Left lung (tissue), 10 donors: ENCODE data around the gene RBM33. TPM values are rescaled to one million over a fixed set of nuclear protein-coding genes. Genes with fewer than 3 reads are reported as not detected.
A peak's percentile ranks its signal among the peaks of the same experiment; 100 is the strongest.

Experiments
- ATAC-seq: fragments of 200-7000 bp; cut with Tn5 transposase; one replicate; pipeline ENCODE4 v1.9.1; 2020; ENCODE audit warnings: moderate library complexity
- DNase-seq, 4 donors: peaks; one replicate each; pipeline ENCODE4 v3.0.0-alpha.2; 2013 to 2020
- H3K27ac ChIP-seq, 2 donors: fragments of 200-600 bp; sonication (generic) in 1 of 2; one replicate each; pipeline versions ENCODE4 v1.5.0 to v1.8.0; 2020 to 2021
- H3K27me3 ChIP-seq, 2 donors: fragments of 200-600 bp; sonication (generic) in 1 of 2; one replicate each; pipeline versions ENCODE4 v1.5.0 to v1.8.0; 2020 to 2021
- H3K36me3 ChIP-seq, 2 donors: fragments of 200-600 bp; sonication (generic) in 1 of 2; one replicate each; pipeline versions ENCODE4 v1.5.0 to v1.8.0; 2020 to 2021
- H3K4me1 ChIP-seq, 2 donors: fragments of 200-600 bp; one replicate each; pipeline ENCODE4 v1.8.0; 2021
- H3K4me3 ChIP-seq, 2 donors: fragments of 200-600 bp; sonication (generic) in 1 of 2; one replicate each; pipeline versions ENCODE4 v1.5.0 to v1.8.0; 2020 to 2021; ENCODE audit warnings: mild to moderate bottlenecking in 1 of 2
- H3K9me3 ChIP-seq, 2 donors: fragments of 200-600 bp; sonication (generic) in 1 of 2; one replicate each; pipeline versions ENCODE4 v1.5.0 to v1.8.0; 2020 to 2021
- intact Hi-C, 2 donors: fragments of 100-400 bp; cut with DNase I; formaldehyde crosslinking; loops; one replicate each; pipeline versions ENCODE4 v1.11.2 to v1.14.2; 2022
- polyA plus RNA-seq, 6 donors: library from polyadenylated mRNA; unstranded; fragments of 120-200 nt; gene quantifications; one replicate each; pipeline ENCODE4 v1.2.1, GENCODE V29; 2013; ENCODE audit not compliant: insufficient read length in 6 of 6
- total RNA-seq, 2 donors: library from RNA; stranded (reverse); fragmentation: NEBNext Ultra II Directional; extraction: Animal tissue kit (Norgen Biotek cat#: 25700); gene quantifications; one replicate each; pipeline ENCODE4 v1.2.1, GENCODE V29; 2021
- TF ChIP-seq, protein P1 (sequence below), 2 donors: fragments of 200-600 bp; sonication (generic) in 1 of 2; IDR thresholded peaks; one replicate each; pipeline versions ENCODE4 v1.5.0 to v1.8.0; 2021; ENCODE audit warnings: antibody characterized with exemption in 2 of 2
- donor health status: DM: no; HTN: yes; CAD: no.
- donor health status: DM: no; HTN: no; CAD: no.

The RBM33 gene
- total and polyA plus RNA-seq, 8 donors, result 35.2 to 56.4 (median 45.0) TPM

DNA sequence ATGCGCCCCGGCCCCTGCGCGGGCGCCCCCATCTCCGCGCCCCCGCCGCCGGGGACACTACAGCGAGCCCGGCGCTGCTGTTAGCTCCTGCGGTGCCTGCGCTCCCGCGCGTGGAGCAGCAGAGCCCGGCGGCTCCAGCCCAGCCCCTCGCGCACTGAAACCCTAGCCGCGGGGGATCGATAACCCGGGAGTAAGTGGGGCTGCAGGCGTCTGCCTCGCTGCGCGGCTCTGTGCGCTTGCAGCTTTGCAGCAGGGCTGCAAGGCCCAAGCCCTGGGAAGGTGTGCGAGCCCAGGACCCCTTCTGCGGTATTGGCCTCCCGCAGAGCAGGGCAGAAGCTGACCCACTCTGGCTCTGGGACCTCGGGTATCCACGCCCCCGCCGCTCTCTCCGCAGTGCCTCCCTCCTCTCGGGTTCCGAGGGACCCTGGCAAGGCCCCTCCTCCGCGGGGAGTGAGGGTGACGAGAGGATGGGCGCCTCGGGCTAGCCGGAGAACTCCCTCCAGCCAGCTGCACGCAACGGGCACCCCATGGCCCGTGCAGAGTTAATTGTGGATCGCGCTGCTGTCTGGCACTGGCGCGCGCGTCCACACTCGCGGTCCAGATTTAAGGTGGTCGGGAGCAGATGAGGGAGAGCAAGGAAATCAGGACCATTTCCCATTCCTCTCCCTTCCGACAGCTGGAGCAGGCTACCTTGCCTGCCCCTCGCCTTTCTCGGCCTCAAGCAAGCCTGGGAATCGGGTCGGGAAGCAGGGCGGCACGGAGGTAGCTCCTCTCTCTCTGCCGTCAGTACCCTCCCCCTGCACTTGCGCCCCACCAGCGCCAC is 165.7 kb downstream of the RBM33 start:
- Histone ChIP-seq H3K27me3 (peaks cover 87 to 100% of the 10 kb centered on the region in 2 donors), H3K9me3 (no peaks in the 10 kb centered on the region), H3K27ac (peak overlapping the region in 1 of 2 donors; percentile 19), H3K4me1 (peaks cover 16 to 59% of the 10 kb centered on the region in 2 donors), H3K36me3 (no peaks in the 10 kb centered on the region), H3K4me3 (peak overlapping the region; percentile 32 to 37)
- ATAC-seq (peak; percentile 1), DNase-seq (peak in 1 of 4 donors; percentile 75)
- intact Hi-C loops, result loop anchor here in 1 of 2 donors (10.0 kb wide), 1 partner anchor 665 kb away; no protein-coding TSS in a partner anchor
- TF ChIP-seq, protein P1, sequence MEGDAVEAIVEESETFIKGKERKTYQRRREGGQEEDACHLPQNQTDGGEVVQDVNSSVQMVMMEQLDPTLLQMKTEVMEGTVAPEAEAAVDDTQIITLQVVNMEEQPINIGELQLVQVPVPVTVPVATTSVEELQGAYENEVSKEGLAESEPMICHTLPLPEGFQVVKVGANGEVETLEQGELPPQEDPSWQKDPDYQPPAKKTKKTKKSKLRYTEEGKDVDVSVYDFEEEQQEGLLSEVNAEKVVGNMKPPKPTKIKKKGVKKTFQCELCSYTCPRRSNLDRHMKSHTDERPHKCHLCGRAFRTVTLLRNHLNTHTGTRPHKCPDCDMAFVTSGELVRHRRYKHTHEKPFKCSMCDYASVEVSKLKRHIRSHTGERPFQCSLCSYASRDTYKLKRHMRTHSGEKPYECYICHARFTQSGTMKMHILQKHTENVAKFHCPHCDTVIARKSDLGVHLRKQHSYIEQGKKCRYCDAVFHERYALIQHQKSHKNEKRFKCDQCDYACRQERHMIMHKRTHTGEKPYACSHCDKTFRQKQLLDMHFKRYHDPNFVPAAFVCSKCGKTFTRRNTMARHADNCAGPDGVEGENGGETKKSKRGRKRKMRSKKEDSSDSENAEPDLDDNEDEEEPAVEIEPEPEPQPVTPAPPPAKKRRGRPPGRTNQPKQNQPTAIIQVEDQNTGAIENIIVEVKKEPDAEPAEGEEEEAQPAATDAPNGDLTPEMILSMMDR (IDR thresholded peaks at IDR 0.05), result no peak

DNA sequence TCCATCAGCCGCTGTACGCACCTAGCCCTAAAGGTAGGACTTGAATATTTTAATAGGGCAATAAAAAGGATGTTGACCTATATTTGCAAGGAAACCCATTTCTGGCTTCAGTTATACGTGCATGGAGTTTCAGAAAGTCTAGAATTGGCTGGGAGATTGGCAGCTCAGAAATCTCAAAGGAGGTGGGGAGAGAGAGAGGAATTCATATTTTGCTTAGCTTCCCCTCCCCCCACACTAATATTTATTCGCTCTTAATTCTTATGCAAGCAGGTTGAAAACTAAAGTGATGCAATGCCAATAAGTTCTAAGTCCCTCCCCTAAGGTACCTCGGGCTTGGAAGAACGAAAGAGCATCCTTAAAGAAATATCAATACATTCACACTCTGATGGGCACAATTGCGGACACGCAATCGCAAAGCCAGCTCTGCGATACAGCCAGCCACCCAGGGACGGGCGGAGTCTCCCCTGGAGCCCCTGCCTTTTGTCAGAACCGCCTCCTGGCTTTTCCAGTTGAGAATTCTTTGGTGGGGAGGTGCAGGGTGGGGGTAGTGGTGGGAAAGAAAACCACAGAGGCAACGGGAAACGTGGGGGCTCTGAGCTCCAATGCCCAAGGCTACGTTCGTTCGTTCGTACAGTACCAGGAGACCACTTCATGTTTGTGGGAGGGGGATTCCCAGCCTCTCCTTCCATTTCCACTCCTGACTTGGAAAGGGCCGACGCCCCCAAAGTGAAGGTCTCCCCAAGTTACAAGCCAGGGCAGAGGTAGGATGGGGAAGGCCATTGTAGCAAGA is 166.5 kb downstream of the RBM33 start:
- peaks cover 8 to 51% of the 10 kb centered on the region in 2 donors for H3K4me1 ChIP-seq
- intact Hi-C loops, result no loop called here
- peak overlapping the region; percentile 32 to 37 for H3K4me3 ChIP-seq
- ATAC-seq (peak; percentile 8), DNase-seq (no peak)
- no peaks in the 10 kb centered on the region for H3K36me3 ChIP-seq
- H3K27ac ChIP-seq, result no peak overlapping the region
- peaks cover 79 to 100% of the 10 kb centered on the region in 2 donors for H3K27me3 ChIP-seq
- TF ChIP-seq, protein P1 (IDR thresholded peaks at IDR 0.05), result no peak
- H3K9me3 ChIP-seq, result no peaks in the 10 kb centered on the region

DNA sequence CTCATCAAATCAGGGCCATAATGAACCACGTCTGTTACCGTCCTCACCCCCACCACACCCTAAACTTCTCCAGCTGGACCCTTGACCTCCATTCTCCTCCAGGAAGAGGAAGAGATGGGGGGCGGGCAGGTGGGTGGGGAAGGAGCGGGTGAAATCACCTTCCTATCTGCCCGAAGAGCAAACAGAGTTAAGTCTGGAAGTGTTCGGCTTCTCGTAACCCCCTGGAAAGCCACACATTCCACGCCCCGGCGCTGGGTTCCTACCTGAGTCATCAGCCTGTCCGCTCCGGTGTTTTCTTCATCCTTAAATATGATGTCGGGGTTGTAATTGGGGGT is 167.1 kb downstream of the RBM33 start:
- intact Hi-C loops, result no loop called here
- Histone ChIP-seq H3K36me3 (no peaks in the 10 kb centered on the region), H3K27me3 (peaks cover 74 to 100% of the 10 kb centered on the region in 2 donors), H3K27ac (no peak overlapping the region), H3K4me3 (peak overlapping the region in 1 of 2 donors; percentile 27), H3K9me3 (no peaks in the 10 kb centered on the region), H3K4me1 (peaks cover 4 to 45% of the 10 kb centered on the region in 2 donors)
- ATAC-seq (no peak), DNase-seq (peak in 1 of 4 donors; percentile 79)
- TF ChIP-seq, protein P1 (IDR thresholded peaks at IDR 0.05), result no peak

- no peaks in the 10 kb centered on the region for H3K9me3 ChIP-seq
- H3K27me3 ChIP-seq, result peaks cover 68 to 95% of the 10 kb centered on the region in 2 donors
- intact Hi-C loops, result no loop called here
- peak within 1 kb of the TSS; percentile 3 to 27 for H3K4me3 ChIP-seq
- H3K36me3 ChIP-seq, result no peaks in the 10 kb centered on the region
- DNase-seq, result peak in 3 of 4 donors; percentile 23 to 80 (median 35)
- H3K27ac ChIP-seq, result no peak within 1 kb of the TSS
- peaks cover 0 to 41% of the 10 kb centered on the region in 2 donors for H3K4me1 ChIP-seq
- ATAC-seq, result no peak
- TF ChIP-seq, protein P1 (IDR thresholded peaks at IDR 0.05), result no peak
Observed at GRCh38 chr7:155811895-155812761, 167.7 kb downstream of the RBM33 start, which contains the start of gene SHH. Gene SHH, minus strand, starts transcription at chr7:155812463. Its CDS starts 341 bp downstream, at chr7:155812122.
